HepG2 (cell line): ENCODE results near the gene AKAP3. TPM values are rescaled to one million over a fixed set of nuclear protein-coding genes. Genes with fewer than 3 reads are reported as not detected.

Source experiments
- ADNP ChIP-seq: sonication (generic); formaldehyde crosslinking; IDR thresholded peaks from 2 replicates; pipeline ENCODE4 v1.4.0; 2020; ENCODE audit warnings: missing genetic modification reagents
- IKZF5 ChIP-seq: IDR thresholded peaks from 2 replicates; pipeline ENCODE4 v1.6.1; 2018; ENCODE audit warnings: missing genetic modification reagents, mild to moderate bottlenecking, missing compliant biosample characterization
- KLF12 ChIP-seq: sonication (generic); formaldehyde crosslinking; IDR thresholded peaks from 2 replicates; pipeline ENCODE4 v1.4.0; 2020; ENCODE audit warnings: missing genetic modification reagents, borderline replicate concordance
- KMT2B ChIP-seq: IDR thresholded peaks from 2 replicates; pipeline ENCODE4 v1.6.1; 2016; ENCODE audit warnings: missing genetic modification reagents, missing compliant biosample characterization
- MIER3 ChIP-seq: IDR thresholded peaks from 2 replicates; pipeline ENCODE4 v1.6.1; 2016; ENCODE audit warnings: missing compliant biosample characterization, borderline replicate concordance
- MYNN ChIP-seq: sonication (generic); formaldehyde crosslinking; IDR thresholded peaks from 2 replicates; pipeline ENCODE4 v1.4.0; 2020; ENCODE audit warnings: mild to moderate bottlenecking, low read depth, missing genetic modification reagents
- NFE2L1 ChIP-seq: sonication (generic); formaldehyde crosslinking; IDR thresholded peaks from 2 replicates; pipeline ENCODE4 v1.4.0; 2020; ENCODE audit warnings: missing genetic modification reagents, mild to moderate bottlenecking, borderline replicate concordance
- PHB2 ChIP-seq: fragments of 450-650 bp; IDR thresholded peaks from 2 replicates; pipeline ENCODE4 v1.6.1; 2018; ENCODE audit not compliant: partially characterized antibody
- PHF5A ChIP-seq: IDR thresholded peaks from one replicate; pipeline ENCODE4 v1.6.1; 2018; ENCODE audit warnings: low read depth, missing genetic modification reagents; ENCODE audit not compliant: unreplicated experiment
- RELA ChIP-seq: sonication (generic); formaldehyde crosslinking; IDR thresholded peaks from 2 replicates; pipeline ENCODE4 v1.4.0; 2020; ENCODE audit warnings: missing genetic modification reagents
- RNF219 ChIP-seq: sonication (generic); formaldehyde crosslinking; IDR thresholded peaks from 2 replicates; pipeline ENCODE4 v1.5.0; 2020; ENCODE audit warnings: mild to moderate bottlenecking, missing genetic modification reagents
- RORA ChIP-seq: sonication (generic); formaldehyde crosslinking; IDR thresholded peaks from 2 replicates; pipeline ENCODE4 v1.5.0; 2020; ENCODE audit warnings: mild to moderate bottlenecking, missing genetic modification reagents, moderate library complexity
- SYNCRIP ChIP-seq: fragments of 200-400 bp; formaldehyde crosslinking; IDR thresholded peaks from 2 replicates; pipeline ENCODE4 v1.6.1; 2018; ENCODE audit warnings: mild to moderate bottlenecking, low read depth, low read length; ENCODE audit not compliant: insufficient read depth
- TFDP2 ChIP-seq: sonication (generic); formaldehyde crosslinking; IDR thresholded peaks from 2 replicates; pipeline ENCODE4 v1.4.0; 2020; ENCODE audit warnings: missing genetic modification reagents
- ZKSCAN5 ChIP-seq: sonication (generic); formaldehyde crosslinking; IDR thresholded peaks from 2 replicates; pipeline ENCODE4 v1.5.1; 2020; ENCODE audit warnings: mild to moderate bottlenecking, missing genetic modification reagents
- ZNF431 ChIP-seq: sonication (generic); formaldehyde crosslinking; IDR thresholded peaks from 2 replicates; pipeline ENCODE4 v1.9.0; 2022; ENCODE audit warnings: missing genetic modification reagents, low read depth, mild to moderate bottlenecking, borderline replicate concordance
- ZNF446 ChIP-seq: sonication (generic); formaldehyde crosslinking; IDR thresholded peaks from 2 replicates; pipeline ENCODE4 v1.5.0; 2020; ENCODE audit warnings: mild to moderate bottlenecking, missing genetic modification reagents
- ZNF737 ChIP-seq: sonication (generic); formaldehyde crosslinking; IDR thresholded peaks from 2 replicates; pipeline ENCODE4 v1.5.0; 2020; ENCODE audit warnings: missing genetic modification reagents, mild to moderate bottlenecking, borderline replicate concordance
- polyA plus RNA-seq, 8 experiments: library from polyadenylated mRNA; depleted of rRNA in 3 of 8; stranded (reverse) in 7 of 8; unstranded in 1 of 8; fragments of >200 nt; fragmentation: Illumina TruSeq in 4 of 8; extraction: Trizol in 4 of 8; gene quantifications; 2 replicates each; pipeline versions ENCODE4 v1.2.1 to v1.2.3, GENCODE V29; 2011 to 2016; ENCODE audit warnings: low read depth in 4 of 8, missing spikeins in 1 of 8, mixed read lengths in 1 of 8; ENCODE audit not compliant: insufficient read depth in 1 of 8
- total RNA-seq, 5 experiments: library from RNA; depleted of rRNA; stranded (reverse); fragments of >200 nt; fragmentation: Illumina TruSeq; extraction: Trizol; gene quantifications; 2 replicates each; pipeline ENCODE4 v1.2.3, GENCODE V29; 2016; ENCODE audit warnings: low read depth in 1 of 5
- TF ChIP-seq, protein P1 (sequence below): IDR thresholded peaks from 2 replicates; pipeline ENCODE4 v1.6.1; 2016; ENCODE audit warnings: missing compliant biosample characterization, missing genetic modification reagents, borderline replicate concordance
- TF ChIP-seq, protein P2 (sequence below): IDR thresholded peaks from 2 replicates; pipeline ENCODE4 v1.6.1; 2018; ENCODE audit warnings: missing genetic modification reagents
- TF ChIP-seq, protein P3 (sequence below): sonication (generic); formaldehyde crosslinking; IDR thresholded peaks from 2 replicates; pipeline ENCODE4 v1.5.0; 2020; ENCODE audit warnings: mild to moderate bottlenecking, missing genetic modification reagents

The AKAP3 gene
- total and polyA plus RNA-seq, 2 of the 13 experiments (the other 11 are each of a cell fraction or from before 2014, with no cell fraction given) = 0.22 to 0.49 TPM

GRCh38 chr12:4648501-4649357 is at the start of gene AKAP3, which contains the start of gene NDUFA9 (continued):
- TF ChIP-seq SYNCRIP = no peak
- peak; percentile 61; the same call in 1 of the 2 replicates for TF ChIP-seq IKZF5 (CRISPR knock-in tag)
- TF ChIP-seq ZNF446 (CRISPR knock-in tag) = no peak
- TF ChIP-seq ZNF737 (CRISPR knock-in tag) = no peak
- TF ChIP-seq, protein P1, sequence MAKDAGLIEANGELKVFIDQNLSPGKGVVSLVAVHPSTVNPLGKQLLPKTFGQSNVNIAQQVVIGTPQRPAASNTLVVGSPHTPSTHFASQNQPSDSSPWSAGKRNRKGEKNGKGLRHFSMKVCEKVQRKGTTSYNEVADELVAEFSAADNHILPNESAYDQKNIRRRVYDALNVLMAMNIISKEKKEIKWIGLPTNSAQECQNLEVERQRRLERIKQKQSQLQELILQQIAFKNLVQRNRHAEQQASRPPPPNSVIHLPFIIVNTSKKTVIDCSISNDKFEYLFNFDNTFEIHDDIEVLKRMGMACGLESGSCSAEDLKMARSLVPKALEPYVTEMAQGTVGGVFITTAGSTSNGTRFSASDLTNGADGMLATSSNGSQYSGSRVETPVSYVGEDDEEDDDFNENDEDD (CRISPR knock-in tag) = peak; percentile 26; the same call in 1 of the 2 replicates
- TF ChIP-seq RELA (CRISPR knock-in tag) = no peak
- no peak for TF ChIP-seq RNF219
- no peak for TF ChIP-seq NFE2L1 (CRISPR knock-in tag)
- TF ChIP-seq MIER3 = no peak
- no peak for TF ChIP-seq MYNN (CRISPR knock-in tag)
- TF ChIP-seq ADNP (CRISPR knock-in tag) = no peak
- TF ChIP-seq PHB2 = no peak
- TF ChIP-seq, protein P2, sequence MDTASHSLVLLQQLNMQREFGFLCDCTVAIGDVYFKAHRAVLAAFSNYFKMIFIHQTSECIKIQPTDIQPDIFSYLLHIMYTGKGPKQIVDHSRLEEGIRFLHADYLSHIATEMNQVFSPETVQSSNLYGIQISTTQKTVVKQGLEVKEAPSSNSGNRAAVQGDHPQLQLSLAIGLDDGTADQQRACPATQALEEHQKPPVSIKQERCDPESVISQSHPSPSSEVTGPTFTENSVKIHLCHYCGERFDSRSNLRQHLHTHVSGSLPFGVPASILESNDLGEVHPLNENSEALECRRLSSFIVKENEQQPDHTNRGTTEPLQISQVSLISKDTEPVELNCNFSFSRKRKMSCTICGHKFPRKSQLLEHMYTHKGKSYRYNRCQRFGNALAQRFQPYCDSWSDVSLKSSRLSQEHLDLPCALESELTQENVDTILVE (CRISPR knock-in tag) = 0 out of 2 replicates have a peak, but pooled peaks have one; percentile 30
- peak; percentile 30 for TF ChIP-seq PHF5A
- TF ChIP-seq RORA (CRISPR knock-in tag) = no peak
- no peak for TF ChIP-seq ZKSCAN5 (CRISPR knock-in tag)
- no peak for TF ChIP-seq KLF12 (CRISPR knock-in tag)
- peak; percentile 36 for TF ChIP-seq TFDP2
- peak; percentile 96 for TF ChIP-seq KMT2B
- TF ChIP-seq ZNF431 = no peak
- TF ChIP-seq, protein P3, sequence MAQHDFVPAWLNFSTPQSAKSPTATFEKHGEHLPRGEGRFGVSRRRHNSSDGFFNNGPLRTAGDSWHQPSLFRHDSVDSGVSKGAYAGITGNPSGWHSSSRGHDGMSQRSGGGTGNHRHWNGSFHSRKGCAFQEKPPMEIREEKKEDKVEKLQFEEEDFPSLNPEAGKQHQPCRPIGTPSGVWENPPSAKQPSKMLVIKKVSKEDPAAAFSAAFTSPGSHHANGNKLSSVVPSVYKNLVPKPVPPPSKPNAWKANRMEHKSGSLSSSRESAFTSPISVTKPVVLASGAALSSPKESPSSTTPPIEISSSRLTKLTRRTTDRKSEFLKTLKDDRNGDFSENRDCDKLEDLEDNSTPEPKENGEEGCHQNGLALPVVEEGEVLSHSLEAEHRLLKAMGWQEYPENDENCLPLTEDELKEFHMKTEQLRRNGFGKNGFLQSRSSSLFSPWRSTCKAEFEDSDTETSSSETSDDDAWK (CRISPR knock-in tag) = no peak
